HL-60/S4 (cell line): ENCODE data around the gene CXCR5.

Experiments used
- in situ Hi-C: fragments of 300-500 bp; cut with MboI; formaldehyde crosslinking; loops from 2 replicates; pipeline ENCODE4 v1.14.3; 2022; ENCODE audit warnings: low sequenced_read_pairs

Gene CXCR5

DNA sequence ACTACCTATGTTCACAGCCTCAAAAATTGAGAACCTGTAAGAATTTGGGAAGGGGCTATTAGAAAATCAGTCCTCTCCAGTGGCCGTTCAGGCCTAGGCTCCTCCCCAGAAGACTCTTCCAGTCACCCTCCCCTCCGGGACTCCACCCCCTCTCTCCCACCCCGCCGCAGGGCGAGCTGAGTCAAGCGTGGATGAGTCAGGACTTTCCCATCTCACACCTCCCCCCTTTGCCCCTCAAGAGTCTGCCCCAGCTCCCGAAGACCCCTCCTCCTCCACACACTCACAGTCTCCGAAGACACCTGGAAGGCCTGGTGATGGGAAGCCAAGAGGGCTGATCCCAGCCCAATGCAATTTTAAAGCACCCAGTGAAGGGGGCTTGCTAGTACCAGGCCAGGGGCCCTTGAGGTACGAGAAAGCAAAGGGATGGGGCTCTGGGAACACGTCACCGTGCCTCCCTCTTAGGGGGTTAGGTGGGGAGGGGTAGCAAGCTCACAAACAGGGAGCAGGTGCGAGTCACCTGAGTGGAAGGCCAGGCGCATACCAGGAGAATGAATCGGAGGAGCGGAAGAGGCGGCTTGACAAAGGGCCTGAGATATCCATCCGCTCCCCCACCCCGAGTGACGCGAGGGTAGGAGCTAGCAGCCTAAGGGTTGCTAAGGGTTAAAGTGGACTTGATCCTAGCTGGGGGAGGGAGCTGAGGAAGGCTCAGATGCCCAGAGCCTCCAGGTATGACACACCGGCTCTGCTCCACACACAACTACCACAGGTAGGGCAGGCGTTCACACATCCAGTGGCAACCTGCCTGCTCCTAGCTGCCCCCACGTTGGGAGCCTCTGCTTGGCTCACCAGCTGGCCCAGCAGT is 28.4 kb downstream of the CXCR5 start:
- in situ Hi-C loops, result loop anchor here (5.0 kb wide), 1 partner anchor 45 kb away; the partner anchor contains the start of gene UPK2

DNA sequence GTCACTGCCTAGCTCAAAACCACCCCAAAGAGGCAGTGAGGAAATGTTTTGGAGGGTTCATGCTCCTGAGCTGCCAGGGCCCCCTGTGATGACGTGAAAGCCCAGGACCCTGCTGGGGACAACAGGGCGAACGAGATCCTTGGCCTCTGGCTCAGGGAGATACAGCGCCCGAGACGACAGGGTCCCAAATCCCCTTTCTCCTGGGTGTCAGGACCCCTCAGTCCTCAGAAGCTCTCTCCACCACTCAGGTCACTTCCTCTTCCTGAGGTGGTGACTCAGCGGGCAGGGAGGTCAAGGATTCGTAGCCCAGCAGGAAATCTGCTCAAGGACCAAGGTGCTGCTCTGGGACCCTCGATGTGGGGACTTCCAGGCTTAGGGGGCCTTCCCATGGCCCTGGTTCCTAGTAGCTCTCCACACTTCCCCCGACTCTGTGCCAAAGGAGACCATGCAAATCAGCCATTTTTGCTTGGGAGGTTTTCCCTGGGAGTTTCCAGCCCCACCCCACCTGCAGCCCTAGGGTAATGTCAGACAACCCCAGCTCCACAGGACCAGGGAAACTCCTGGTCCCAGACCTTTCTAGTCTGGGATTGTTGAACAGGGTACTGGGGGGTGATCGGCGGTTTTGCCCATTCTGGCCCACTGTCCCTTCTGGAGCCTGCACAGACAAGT is 29.2 kb downstream of the CXCR5 start:
- in situ Hi-C loops, result loop anchor here (5.0 kb wide), 1 partner anchor 44 kb away; the partner anchor contains the start of gene UPK2

DNA sequence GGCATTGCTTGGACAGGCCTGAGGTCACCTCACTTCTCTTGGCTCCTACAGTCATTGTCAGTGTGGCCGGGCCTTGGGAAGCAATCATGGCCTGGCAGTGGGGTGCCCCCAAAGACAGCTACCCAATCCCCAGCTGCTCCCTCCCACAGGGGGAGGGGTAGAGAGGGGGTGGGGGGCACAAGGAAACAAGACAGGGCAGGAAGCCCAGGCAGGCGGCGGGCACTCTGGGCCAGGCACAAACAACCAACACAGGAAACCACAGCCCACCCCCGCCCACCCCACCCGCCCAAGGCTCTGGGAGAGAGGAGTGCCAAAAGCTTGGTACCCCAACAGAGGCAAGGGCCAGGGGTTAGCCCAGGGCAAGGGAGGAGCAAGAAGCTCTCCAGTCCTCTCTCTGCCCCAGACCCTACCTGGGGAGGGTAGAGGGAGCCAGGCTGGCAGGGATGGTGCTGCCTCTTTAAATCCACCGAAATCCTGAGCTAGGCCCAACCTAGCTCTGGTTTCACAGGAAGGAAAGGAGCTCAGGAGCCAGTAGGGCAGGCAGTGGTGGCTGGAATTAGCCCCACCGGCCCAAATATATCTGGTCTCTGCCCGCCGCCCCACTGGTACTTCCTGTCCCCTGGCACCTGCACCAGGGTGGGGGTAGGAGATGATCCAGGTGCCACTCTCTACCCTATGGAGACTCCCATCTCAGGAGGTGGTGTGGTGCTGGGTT is 29.9 kb downstream of the CXCR5 start:
- in situ Hi-C loops, result loop anchor here (5.0 kb wide), 1 partner anchor 44 kb away; the partner anchor contains the start of gene UPK2

DNA sequence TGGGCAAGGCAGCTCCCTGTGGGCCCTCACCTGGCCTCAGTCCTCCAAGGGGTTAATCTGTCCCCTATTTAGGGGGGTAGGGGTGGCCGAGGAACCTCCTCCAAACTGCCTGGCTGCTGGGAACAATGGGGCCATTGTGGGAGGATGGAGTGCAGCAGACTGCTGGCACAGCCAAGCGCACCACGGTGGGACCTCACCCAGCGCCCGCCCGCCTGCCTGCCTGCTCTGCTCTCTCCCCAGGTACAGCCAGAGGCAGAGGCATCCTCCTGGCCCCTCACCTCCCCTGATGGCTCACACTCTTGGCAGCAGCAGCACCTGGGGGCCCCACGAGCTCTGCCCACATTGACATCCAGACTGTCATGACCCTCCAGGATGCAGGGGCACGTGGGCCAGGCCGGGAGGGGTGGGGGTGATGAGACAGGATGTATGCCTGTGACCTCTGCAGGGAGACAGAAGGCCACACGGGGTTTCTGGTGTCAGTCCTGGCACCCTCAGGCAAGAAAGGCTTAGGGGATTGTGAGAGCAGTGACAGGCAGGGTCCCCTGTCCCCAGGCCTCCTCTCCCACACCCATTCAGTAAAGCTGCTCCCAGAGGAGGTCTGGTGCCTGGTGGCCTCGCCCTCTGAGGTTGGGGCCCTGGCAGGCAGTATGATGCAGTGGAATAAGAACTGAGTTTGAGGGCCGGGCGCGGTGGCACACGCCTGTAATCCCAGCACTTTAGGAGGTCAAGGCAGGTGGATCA is 30.7 kb downstream of the CXCR5 start:
- in situ Hi-C loops, result loop anchor here (5.0 kb wide), 1 partner anchor 43 kb away; the partner anchor contains the start of gene UPK2

DNA sequence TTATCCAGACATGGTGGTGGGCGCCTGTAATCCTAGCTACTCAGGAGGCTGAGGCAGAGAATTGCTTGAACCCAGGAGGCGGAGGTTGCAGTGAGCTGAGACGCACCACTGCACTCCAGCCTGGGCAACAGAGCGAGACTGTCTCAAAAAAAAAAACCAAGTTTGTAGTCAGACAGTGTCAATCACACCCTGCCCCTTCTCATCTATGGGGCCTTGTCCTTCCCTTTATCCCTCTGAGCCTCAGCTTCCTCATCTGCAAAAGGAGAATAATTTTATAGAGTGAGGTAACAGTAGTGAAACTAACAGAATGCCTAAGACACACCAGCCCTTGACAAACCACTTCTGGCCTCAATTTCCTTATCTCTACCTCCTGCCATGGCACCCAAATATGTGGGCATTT is 31.3 kb downstream of the CXCR5 start:
- in situ Hi-C loops, result loop anchor here (5.0 kb wide), 1 partner anchor 42 kb away; the partner anchor contains the start of gene UPK2

DNA sequence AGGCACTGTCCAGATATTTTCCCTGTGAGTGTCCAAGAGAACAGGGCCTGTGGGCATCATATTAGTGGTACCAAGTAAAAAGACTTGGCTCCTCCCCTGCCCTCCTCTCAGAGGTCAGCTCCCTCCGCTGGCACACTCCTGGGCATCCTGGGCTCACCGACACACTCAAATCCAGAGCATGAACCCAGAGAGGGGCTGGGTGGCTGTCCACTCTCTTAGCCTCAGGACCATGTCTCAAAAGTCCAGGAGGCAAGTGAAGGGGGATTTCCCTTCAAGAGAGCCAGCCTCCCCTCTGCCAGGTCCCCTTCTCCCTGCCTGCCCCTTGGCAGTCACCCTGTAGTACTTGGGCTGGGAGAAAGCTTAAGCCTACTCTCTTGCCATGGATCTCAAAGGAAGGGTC is 31.7 kb downstream of the CXCR5 start:
- in situ Hi-C loops, result no loop called here

DNA sequence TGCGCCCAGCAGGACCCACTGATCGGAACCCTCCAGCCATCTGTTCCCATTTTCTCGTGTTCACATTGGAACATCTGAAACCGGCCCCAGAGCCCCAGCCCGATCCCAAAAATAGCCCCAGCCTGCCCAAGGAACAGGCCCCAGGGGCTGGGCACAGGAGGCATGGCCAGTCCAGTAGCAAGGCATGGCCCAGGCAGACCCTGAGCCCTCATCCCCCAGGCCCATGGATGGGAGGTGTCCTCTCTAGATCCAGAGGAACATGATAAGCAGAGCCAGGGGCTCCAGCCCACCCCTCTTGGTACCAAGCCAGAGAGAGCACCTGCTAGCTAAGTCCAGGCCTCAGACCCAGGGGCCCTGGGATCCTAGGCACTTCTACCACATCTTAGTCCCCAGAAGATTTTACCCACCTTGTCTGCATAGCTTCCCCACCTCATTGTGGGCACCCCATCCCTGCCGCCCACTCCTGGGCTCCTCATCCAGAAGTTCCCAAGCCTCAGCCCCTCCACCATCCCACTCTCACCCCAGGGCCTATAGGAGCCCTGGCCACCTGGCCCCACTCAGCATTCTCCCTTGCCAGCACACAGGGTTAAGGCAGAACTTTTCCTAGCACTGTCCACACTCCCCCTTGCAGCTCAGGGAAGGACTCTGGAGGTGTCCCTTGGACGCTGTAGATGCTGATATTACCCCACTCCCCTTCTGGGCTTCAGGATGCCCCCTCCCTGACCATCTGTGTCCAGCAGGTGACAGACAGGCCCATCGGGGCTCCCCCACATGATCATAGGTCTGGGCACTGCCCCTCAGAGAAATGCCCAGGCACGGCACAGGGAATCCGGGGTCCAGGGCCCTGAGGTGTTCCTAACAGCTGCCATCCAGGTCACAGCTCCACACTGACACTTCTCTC is 32.5 kb downstream of the CXCR5 start:
- in situ Hi-C loops, result no loop called here

DNA sequence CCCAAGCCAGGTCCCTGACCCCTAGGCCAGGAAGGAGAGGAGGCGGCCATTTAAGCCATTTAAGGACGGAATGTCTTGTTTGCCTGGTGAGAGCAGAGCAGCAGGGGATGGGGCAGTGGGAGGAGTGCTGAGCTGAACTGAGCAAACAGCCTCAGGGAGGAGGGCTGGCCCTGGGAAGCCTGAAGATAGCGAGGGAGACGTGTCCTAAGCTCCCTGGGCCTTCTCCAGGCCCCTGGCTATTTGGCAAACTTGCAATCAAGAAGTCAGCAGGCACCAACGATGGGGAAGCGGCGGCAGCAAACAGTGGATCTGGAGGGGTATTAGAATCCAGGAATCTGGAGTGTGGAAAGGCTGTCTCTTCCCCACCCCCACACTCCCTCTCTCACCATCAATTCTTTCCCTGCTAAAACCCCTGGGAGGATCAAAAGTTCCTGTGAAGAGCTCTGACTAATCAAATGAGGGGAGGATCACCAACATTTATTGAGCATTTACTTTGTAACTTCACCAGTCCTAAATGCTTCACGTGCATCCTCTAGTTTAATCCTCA is 33.2 kb downstream of the CXCR5 start:
- in situ Hi-C loops, result no loop called here

DNA sequence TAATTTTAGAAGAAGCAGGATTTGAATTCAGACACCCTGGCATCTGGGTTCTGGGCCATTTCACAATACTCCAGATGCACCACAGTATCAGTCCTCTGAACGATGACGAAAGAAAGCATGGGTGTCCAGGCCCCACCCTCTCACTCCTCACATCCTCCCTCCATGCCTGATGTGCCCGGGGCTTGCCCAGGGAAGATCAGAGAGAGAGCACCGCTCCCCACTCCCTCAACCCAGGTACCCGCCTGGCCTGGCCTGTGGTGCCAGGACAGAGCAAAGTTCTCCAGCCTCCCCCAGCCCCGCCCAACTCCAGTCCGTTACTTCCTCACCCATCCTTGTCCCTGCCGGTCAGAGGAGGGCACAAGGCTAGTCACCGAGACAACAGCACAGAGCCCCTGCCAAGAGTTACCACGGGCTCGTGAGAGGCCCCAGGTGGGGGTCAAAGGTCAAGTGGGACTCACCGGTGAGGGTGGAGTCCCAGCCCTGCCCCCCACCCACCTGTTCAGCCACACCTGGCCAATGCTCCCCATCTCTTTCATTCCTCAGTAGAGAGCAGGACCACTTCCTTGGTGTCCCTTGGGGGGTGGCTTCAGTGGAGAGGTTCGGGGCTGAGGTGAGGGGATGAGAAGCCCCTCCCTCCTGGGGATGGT is 33.9 kb downstream of the CXCR5 start:
- in situ Hi-C loops, result no loop called here

DNA sequence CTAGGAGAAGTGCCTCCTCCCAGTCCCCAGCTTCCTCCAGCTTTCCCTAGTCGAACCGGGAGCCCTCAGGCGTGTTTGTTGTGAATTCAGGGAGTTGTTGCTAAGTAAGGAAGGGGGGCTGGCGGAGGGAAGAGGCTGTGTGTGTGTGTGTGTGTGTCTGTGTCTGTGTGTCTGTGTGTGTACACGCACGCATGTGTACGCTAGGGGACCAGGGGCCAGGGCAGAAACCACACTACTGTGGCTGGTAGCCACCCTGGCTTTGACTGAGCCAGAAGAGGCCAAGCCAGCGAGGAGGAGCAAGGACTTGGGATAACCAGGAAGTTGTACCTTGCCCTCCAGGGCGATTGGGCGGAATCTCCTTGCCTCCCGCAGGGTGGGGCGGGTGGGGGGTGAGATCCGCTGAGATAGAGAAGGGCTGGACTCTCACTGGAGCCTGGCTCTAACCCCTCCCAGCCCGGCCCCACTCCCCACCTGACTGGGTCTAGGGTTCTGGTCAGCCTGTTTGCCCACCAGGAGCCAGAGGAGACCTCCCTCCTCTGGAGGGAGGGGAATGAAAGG is 34.5 kb downstream of the CXCR5 start:
- in situ Hi-C loops, result no loop called here

DNA sequence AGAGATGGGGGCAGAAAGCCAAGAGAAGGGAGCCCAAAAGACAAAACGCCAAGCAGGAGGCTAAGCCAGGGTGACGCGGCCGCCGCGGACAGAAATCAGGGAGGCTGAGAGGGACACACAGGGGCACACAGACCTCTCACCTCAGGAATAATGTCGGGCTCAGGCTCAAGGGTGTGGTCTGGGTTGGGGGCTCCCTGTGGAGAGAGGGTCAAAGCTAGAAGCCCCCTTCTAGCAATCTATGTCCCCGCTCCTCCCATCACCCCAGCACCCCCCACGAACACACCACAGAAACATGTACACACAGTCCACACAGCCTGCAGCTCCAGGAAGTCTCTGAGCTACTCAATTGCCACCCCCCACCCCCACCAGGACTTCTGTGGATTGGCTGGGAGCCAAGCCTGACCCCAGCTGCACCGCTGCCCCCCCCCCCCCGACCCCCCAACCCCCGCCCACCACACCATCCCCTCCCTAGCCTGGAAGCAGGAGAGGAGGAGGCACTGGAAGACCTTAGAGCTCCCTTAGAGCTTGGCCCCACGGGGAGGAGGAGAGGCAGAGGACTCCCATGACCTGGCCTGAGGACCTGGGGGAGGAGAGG is 35.1 kb downstream of the CXCR5 start:
- in situ Hi-C loops, result no loop called here

DNA sequence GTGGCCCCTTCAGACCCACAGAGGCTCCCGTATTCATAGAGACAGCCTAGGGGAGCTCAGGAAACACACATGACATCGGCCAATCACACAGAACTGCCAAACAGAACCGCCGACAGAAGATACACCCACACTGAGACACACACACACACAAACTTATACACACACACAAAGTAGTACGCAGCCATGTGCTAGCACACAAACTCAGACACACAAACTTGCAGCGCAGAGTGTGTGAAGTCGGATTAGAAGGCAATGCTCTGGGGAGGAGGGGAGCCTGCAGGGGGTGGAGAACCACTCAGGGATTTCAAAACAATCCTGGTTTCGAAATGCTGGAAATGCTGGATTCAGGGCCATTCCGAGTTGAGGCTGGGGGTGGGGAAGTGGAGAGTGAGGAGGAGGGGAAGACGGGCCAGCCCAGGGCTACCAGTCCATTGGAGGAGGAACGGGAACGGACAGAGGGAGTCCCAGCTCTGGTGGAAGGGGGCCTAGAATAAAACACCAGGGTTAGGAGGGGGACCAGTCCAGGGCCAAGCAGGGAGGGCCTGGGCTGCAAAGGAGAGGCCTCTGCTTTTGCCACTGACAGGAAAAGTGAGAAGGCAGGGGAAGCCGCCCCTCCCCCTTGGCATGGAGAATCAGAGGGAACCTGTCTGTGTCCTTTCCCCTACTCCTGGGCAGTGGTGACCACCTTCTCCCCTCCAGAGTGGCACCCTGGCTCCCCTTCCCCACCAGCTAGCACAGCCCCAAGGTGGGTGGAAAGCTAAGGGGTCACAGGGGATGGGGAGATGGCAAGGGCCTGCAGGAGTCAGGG is 37.6 kb downstream of the CXCR5 start:
- in situ Hi-C loops, result no loop called here

DNA sequence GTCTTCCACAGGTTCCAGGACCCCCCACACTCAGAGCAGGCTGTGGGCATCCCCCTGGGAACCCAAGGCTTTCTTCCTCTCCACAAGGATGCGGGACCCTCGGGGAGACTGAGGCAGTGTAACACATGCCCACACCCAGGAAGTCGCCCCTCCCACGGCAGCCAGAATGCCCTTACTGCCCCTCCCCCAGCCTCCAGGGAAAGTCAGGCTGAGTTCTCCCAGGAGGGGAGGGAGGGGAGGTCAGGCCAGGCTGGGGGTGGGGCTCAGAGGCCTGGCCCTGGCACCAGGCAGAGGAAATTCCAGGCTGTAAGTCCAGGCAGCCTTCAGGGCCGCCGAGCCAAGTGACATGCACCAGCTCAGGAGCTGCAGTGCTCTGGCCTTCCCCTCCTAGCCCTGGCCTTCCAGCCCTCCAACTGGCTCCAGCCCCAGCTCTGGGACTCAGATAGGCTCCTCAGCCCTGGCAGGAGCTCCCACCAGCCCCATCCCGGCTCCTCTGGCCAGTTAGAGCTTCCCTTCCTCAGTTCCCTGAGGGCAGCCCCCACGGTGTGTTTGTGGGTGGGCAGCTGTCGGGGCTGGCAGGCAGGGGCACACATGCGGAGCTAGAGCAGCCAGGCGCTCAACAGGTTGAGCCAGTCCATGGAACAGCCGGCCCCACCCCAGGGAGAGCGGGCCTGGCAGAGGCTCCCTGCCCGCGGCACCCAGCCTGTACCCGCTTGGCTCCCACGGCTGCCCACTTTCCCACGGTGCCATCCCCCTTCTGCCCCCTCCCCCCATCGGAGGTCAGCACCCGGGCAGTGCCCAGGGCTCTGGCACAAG is 38.4 kb downstream of the CXCR5 start:
- in situ Hi-C loops, result no loop called here

DNA sequence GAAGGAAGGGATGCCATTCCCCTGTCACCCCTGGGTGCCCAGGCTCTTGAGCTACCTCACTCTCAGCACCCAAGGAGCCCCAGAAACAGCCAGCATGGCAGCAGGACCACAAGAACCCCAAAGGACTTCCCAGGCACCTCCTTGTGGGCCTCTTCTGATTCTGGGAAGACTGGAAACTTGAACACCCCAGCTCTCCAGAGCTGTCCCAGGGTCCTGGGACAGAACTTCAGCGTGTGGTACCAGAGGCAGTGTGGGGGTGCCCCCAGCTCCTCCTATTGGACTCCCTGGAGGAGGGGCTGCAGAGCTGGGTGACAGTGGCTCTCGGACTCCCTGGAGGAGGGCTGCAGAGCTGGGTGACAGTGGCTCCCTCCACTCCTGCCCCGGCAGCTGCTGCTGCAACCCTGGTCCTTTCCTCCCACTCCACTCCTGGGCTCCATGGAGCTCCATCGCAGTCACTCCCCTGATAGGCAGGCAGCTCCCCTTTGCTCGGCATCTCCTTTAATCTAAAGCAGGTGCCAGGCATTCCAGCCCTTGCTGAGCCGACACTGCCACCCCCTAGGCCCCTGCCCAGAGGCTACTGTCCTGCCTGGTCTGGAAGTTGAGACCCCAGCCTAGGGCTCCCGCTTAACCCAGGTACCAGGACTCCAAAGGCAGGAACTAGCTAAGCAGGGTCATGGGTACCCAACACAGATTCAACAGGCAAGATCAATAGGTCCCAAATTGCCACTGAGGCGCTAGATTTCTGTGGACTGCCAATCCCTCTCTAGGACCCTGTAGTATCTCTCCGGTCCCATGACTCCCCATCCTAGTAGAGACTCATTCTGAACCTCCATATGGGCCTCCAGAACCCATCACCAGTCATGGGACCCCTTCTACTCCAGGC is 39.3 kb downstream of the CXCR5 start:
- in situ Hi-C loops, result no loop called here
